C4-2B (cell line): Measurements from ENCODE around the gene MCF2L2.

ENCODE experiments used
- CTCF ChIP-seq: fragments of 450-650 bp; conservative IDR thresholded peaks from 2 replicates; pipeline ENCODE4 v1.5.1; 2017; ENCODE audit warnings: mild to moderate bottlenecking
- ZFX ChIP-seq: fragments of 450-650 bp; IDR thresholded peaks from 2 replicates; pipeline ENCODE4 v1.6.1; 2017

GRCh38 chr3:183163563-183163962 is 264.9 kb downstream of the MCF2L2 start:
- TF ChIP-seq CTCF (no peak), ZFX (no peak)
